CD4-positive, alpha-beta T cell treated with Interferon alpha-2 for 1 hour (primary cell): ENCODE results near the gene XRCC4.
A peak's percentile ranks its signal among the peaks of the same experiment; 100 is the strongest.

ENCODE experiments used
- DNase-seq, 2 donors: peaks; one replicate each; pipeline ENCODE4 v3.0.0-alpha.2; 2020 to 2022

XRCC4 gene

DNA sequence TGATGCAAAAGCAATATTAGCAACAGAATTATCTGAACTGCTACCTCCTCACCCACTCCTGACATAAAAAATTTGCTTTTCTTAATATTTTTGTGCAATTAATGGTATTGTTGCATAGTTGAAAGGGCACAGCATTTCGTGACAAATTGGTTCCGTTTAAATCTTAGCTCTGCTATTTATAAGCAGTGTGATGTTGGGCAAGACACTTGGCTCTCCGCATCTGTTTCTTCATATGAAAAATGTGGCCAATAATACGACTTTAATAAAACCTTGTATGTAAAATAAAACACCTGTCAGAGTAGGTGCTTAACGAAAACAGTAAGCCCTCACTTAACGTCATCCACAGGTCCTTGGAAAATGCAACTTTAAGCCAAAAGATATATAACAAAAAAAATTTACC is 4.4 kb upstream of the XRCC4 start:
- no peak for DNase-seq

DNA sequence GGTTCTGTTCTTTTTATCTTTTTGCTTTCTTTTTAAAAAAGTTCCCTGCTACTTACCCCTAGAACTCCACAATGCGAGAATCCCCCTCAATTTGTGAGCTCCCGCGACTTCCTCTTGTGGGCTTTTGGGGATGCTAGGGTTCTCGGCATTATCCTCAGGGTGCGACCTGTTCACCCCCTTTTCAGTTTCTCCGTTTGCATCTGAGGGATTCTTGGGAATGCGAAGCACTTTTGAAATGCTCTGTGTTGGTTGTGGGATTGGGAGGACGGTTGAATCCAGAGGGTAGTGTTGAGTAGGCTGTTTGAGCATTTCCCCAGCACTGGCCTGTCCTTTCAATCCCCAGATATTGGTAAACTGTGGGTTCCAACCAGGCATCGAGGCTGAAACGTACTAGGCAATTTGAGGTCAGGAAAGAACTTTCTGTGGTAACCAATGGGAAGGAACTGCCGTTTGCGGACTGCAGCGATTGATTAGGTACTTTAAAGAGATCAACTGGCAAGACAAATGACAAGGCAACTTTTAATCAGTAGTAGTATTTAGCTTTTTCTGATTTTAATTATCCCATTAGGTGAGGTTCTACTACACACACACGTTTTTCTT is 415 bp downstream of the XRCC4 start:
- no peak for DNase-seq

DNA sequence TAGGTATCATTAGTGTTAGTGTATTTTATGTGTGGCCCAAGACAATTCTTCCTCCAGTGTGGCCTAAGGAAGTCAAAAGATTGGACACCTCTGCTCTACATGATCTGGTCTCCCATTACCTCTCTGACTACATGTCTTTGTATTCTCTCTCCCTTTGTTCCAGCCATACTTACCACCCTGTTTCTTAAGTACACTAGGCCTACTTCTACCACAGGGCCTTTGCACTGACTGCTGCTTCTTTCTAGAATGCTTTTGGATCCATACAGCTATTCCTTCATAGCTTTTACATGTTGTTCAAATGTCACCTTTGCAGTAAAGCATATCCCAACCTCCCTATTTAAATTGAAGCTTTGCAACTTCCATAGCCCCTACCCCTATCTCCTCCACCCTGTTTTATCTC is 5.4 kb downstream of the XRCC4 start:
- no peak for DNase-seq

DNA sequence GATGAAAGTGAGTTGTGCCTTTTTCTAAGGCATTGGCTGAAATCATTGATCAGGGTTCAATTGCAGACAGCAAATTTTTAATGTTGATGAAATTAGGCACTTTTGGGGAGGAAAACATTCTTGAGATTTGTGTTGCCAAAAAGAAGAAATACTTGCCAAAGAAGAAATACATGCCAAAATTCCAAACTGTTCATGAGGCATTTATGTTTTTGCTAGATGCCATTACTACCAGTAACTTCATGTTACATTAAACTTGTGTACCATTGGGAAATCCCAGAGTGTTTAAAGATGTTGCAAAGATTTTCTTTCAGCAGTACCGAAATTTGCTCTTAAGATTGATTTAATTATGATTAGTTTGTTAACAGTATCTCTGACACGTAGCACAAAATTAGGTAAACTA is 7.0 kb downstream of the XRCC4 start:
- DNase-seq = no peak

DNA sequence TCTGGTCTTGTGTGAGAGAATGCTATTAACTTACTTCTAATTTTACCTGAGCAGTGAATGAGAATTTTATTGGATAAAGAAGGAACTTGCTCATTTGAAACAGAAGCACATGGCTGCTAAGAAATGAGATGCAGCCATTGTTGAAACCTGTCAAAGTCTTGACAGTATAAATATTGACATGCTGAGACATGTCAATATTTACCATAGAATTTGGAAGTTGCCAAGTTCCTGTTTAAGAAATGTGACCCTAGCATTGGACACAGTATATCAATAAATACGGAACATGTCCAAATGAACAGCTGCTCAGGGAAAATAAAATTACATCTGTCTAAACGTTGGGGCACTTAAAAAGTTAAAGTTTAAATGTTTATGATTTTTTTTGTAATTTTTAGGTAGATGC is 7.8 kb downstream of the XRCC4 start:
- no peak for DNase-seq

DNA sequence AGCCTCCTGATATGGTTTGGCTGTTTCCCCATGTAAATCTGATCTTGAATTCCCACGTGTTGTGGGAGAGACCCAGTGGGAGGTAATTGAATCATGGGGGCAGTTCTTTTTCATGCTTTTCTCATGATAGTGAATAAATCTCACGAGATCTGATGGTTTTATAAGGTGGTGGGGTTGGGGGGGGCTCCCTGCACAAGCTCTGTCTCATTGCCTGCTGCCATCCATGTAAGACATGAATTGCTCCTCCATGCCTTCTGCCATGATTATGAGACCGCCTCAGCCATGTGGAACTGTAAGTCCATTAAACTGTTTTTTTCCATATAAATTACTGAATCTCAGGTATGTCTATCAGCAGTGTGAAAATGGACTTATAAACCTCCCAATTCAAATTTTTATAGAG is 12.8 kb downstream of the XRCC4 start:
- DNase-seq = no peak

DNA sequence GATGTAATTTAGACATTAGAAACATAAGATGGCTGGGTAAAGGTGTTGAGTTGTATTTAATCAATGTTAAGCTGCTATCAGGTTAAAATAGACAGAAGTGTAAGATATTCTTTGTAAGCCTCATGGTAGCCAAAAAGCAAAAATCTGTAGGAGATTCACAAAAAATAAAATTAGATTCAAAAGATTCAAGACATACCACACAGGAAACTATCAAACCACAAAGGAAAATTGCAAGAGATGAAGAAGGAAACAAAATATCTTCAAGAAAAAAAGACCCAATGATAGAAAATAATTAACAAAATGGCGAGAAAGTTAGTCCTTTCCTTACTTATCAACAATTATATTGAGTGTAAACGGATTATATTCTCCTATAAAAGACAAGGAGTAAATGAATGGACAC is 15.3 kb downstream of the XRCC4 start:
- peak in 1 of 2 donors; percentile 11 for DNase-seq

DNA sequence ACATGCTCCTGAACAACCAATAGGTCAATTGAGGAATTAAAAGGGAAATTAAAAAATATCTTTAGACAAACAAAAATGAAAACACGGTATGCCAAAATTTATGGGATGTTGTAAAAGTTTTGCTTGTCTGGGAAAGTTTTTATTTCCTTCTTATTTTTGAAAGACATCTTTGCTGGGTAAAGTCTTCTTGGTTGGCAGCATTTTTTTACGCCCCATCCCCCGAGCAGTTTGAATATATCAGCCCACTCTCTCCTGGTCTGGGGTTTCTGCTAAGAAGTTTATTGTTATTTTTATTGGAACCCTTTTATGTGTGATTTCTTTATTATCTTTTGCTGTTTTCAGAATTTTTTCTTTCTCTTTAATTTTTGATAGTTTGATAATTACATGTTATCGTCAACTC is 16.3 kb downstream of the XRCC4 start:
- DNase-seq = no peak

DNA sequence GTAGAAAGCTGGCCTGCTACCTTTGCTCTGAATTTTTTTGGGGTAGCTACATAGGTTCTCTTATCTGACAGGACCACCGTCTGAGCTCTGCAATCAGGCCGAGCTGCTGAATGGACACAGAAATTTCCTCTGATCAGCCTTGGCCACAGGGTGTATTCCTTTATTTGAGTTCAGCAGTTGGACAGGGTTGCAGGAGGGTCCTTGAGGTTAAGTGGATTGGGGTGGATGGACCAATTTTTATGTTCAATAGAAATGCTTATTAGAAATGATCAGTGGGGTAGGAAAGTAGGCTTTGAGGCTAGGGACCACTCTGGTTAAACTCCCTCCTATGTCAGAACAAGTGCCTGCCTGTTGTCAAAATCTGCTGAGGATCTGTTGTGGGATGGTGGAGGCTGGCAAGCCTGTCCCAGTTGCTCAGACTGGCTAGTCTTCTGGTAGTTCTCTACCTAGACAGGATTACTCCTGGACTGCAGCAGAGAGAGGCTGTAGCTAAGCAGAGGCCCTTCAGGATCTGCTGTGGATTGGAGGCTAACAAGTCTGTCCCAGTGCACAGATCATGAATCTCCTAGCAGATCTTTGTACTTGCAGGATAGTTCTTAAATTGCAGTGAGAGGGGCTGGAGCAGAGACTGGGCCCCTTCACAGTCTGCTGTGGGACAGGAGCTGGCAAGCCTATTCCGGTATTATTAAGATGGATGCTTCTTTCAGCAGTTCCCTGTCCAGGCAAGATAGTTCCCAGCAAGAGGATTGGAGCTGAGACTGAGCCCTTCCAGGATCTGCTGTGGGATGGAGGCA is 18.0 kb downstream of the XRCC4 start:
- no peak for DNase-seq

DNA sequence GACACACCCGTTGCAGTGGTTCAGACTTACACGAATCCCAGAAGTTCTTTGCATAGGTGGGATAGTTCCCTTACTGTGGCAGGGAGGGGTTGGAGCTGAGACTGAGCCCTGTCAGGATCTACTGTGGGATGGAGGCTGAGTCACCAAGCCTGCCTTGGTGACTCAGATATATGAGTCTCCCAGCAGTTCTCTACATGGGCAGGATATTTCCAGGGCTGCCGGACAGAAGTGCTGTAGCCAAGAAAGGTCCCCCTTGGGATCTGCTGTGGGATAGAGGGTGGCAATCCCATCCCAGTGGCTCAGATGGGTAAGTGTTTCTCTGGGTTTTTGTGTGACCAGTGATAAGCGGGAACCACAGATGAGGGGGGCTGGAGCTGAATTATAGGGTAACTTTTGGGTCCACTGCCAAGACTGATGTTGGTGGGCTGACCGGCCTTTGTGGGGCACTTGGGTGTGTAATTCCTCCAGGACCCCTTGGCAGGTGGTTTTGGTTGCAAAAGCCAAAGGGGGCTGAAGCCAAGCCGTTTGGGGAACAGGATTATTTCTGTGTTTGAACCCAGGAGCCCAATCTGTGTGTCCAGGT is 18.7 kb downstream of the XRCC4 start:
- DNase-seq = no peak

DNA sequence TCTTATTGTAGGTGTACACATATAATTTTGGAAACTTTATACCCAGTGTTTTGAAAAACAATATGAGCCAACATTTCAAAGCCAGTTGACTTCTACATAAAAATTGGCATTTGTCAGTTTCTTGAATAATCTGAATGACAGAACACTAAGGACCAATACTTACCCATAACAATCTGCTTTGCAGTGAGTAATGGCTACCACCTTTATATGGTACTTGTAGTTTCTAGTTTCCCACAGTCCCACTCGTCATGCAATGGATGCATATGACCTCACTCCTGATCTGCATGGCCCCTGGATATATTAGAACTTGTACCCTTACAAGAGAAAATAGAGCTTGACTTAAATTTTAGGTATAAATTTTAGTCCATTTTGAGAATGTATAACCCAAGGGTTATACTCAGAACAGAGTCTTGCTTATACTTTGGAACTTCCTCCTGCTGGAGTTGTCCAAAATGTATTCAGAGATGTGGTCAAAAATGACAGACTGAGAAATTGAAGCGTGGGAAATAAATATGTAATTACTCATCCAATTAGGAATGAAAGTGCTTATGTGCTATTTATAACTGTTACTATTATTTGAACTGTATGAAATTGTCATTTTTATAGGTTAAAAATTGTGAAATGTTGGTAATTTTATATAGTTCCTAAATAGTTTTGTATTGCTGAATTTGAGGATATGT is 19.5 kb downstream of the XRCC4 start:
- no peak for DNase-seq

DNA sequence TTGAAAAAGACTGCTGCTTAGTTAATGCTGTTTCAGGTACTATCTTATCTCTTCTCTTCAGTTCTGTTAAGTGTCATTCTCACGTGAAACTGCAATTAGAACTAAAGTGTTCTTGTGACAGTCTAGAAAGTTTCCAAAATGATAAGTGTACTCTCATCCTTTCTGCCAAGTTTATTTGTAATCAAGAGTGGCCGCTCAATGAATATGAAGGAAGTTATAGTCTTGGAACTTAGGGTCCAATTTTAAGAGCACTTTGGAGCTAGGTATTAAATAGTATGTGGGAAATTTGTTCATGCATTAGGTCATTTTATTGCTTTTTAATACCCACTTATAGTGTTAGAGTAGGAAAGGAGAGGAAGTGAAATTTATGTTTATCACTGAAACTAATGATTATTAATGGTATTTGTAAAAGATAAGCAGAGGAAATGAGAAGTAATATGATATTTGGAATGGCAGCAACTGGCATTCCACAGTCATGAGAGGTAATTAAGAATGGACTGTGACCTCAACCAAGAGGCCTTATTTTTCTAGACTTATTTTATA is 20.4 kb downstream of the XRCC4 start:
- DNase-seq = no peak

DNA sequence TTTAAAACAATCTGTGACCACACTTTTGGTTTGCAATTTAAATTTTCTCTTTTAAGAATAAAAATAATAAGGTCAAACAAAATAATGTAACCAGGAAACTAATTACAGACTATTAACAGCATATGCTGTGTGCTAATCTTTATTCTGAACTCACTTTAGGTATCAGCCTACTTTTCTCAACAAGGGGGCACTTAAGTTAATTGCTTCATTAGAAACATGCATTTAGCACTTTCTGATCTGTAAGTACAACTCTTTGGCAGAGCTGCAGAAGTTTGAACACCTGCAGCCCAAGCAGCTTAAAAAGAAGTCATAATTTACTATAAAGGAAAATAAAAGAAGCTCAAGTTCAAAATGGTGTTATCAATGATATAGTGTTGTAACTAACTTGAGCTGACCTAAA is 21.7 kb downstream of the XRCC4 start:
- no peak for DNase-seq

DNA sequence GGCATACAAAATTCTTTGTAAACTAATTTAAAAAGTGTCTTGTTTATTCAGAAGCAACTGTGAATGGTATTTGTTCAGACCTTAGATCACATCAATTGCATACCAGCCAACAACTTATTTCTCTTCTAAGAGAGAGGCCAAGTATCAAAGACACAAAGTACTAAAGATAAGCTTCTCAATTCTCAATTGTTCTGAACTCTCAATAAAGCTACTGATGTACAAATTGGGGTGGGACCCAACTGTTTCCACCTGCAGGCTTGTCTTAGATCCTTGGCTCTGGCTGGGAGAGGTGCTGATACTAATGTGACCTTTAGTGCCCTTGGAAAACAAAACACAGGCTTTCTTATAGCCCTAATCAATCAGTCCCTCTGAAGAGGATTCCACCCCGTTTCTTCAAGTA is 22.1 kb downstream of the XRCC4 start:
- DNase-seq = no peak

DNA sequence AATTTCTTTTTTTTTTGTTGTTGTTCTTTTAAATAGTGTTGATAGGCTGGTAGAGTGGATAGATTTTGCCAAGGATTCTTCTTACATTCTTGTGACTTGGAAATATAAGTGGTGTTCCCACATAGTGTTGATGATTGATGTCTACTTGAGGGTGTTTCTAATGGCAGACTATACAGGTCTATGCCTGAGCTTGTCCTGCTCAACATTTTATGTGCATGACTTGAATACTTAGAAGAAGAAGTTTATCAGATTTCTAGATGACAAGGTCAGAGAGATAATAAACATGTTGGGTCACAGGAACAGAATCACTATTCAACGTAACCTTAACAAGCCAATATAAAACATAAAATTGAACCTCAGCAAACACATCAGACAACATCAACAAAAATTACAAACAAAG is 24.2 kb downstream of the XRCC4 start:
- no peak for DNase-seq

DNA sequence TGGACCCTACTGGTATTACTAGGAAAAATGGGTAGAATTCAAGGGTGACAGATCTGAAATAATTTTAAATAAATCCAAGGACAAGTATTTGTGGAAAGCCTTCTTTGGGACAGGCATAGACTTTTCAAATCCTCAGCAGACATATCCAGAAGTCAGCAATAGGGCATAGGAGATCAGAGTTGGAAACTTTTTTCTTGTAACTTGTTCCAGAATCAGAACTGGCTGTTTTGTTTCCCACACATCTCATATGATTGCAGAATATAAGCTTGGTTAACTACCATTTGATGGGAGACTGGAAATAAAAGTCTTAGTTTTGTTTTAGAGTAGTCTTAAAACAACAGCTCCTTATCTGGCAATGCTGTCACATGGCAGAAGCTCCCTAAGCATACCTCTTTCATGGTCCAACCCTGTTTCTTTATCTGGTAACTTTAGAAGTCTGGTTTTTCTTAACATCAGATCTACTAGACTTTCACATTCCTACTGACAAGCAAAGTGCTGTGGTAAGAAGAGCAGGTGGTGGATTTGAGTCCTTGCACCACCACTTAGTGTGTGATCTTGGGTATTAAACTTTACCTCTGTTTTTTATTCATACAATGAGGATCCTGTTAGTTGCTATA is 25.1 kb downstream of the XRCC4 start:
- no peak for DNase-seq

DNA sequence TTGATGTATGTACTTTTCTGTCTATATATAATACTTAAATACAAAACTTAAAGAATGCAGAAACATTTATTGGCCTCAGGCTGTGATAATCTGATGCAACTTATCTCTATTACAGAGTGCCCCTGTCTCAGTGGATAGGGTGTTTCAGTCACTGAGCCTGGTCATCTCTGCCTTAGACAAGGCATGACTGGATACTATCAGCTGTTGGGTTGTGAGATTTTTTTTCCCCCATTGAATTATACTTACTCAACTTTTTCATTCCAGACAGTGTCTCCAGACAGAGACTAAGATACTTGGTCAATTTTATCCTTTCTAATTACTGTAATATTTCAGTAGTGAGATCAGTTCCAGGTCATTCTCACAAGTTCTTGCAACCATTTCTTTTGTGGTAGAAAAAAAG is 26.7 kb downstream of the XRCC4 start:
- no peak for DNase-seq

DNA sequence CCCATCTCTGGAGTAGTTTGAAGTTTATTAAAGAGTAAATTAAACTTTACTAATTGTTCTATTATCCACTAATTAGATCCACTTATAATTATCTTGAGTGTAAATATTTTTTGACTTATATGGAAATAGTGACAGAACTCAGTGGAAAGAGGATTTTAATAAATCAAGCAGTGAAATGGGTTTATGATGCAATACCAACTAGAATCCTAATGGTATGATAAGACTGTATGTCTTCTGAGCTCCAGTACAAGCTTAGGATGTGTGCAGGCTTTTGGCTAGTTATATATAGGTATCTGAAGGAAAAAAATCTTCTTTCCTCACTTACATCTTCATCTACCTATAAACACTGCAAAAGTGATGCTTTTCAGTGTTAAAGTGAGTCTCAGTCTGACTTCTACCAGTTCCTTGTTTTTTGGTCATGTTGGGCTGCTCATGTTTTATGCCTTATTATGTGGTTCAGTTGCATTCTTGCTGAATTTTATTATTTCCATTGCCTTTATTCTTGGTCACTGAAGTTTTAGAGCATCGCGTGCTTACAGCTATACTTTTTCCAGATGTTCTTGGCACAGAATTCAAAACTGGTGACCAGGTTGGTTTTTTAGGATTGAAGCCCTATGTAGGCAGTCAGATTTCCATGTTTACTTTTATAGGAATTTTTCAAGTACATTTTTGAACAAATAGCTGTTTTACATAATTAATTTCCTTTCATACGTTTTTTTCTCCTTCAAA is 30.5 kb downstream of the XRCC4 start:
- DNase-seq = no peak

DNA sequence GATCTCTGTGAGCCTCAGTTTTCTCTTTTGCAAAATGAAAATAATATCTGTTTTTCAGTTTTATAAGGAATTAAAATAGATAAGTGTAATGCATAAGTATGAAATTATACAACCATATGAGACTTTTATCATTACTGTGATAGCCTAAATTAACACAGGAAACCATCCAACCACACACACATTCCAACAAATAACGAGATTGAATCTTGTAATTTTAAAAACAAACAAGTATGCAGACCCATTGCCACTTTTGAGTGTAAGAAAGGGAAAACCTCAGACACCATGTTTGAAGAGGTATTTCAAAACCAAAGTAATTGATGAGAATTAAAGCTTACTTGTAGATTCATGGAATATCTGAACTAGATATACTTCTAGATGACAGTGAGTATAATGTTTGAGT is 32.0 kb downstream of the XRCC4 start:
- DNase-seq = no peak

DNA sequence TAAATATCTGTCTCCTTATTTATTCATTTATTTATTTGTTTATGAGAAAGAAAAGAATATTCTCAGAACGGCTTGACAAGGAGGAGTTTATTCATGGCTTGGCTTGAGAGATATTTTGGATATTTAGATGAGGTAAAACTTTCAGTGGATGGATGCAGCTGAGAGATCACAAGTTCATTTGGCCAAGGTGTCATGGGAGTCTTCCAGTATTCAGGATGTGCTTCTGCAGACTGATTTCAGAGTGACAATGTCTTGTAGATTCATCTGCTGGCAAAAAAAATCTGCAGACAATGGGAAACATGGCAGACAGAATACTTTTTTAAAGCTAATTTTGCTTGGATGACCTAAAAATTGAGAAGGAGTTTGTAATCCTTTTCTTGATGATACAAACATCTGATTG is 38.5 kb downstream of the XRCC4 start:
- no peak for DNase-seq

DNA sequence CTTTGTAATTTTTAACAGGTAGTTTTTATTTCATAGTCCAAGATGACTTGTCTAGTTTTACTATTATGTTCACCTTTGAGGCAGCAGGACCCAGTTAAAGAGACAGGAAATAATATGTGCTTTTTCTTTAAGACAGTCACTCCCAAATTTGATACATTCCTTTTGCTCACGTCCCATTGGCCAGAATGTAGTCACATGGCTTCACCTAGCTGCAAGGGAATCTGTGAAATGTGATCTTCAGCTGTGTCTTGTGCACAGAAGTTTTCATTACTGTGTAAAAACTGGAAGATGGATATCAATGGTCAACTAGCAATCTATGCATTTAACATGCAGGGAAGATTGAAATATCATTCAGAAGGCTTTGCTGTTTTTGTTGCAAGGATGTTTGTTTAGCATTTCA is 41.1 kb downstream of the XRCC4 start:
- DNase-seq = no peak

DNA sequence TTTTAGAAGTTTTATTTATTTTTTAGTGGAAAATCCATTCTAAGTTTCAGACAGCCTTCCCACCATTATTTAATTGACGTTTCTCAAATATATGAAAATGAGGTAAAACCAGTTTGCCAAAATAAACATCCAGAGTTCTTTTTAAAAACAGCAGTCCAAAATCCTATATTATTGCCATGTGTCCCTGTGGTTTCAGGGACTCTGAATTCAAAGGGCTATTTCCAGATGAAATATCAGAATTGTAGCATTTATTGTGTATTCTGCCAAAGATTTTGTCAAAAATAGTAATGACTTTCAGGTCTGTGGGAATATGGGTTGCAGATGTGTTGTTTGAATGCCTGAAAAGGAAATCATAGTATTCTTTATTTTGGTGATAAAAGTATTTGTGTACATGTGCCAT is 41.6 kb downstream of the XRCC4 start:
- DNase-seq = no peak

DNA sequence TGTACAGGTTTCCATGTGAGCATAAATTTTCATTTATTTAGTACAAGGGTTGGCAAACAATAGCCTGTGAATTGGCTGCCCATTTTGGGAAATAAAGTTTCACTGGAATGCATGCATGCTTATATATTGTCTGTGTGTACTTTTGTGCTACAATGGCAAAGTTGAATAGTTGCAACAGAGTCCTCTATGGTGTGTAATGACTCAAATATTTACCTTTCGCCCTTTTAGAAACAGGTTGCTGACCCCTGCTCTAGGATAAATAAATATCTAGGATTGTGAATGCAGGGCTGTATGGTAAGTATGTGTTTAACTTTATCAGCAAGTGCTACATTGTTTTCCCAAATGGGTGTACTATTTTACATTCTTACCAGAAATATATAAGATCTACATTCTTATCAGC is 47.2 kb downstream of the XRCC4 start:
- no peak for DNase-seq
